M059J (cell line): ENCODE measurements around the gene IGHMBP2. TPM values are rescaled to one million over a fixed set of nuclear protein-coding genes. Genes with fewer than 3 reads are reported as not detected.
"Not testable (repeated sequence)": the region's sequence is repeated elsewhere in the genome, so short reads cannot be mapped to it uniquely, and the experiment has no call there.

Source experiments
- DNase-seq: peaks from one replicate; pipeline ENCODE4 v3.0.0-alpha.2; 2012; ENCODE audit warnings: low read depth
- total RNA-seq: library from RNA; depleted of rRNA; stranded (reverse); fragments of >200 nt; shearing (Covaris generic); gene quantifications from 2 replicates; pipeline ENCODE4 v1.2.3, GENCODE V29; 2014; rRNA removed

IGHMBP2 gene
- total RNA-seq, result 3.3 and 9.4 TPM in 2 replicates

DNA sequence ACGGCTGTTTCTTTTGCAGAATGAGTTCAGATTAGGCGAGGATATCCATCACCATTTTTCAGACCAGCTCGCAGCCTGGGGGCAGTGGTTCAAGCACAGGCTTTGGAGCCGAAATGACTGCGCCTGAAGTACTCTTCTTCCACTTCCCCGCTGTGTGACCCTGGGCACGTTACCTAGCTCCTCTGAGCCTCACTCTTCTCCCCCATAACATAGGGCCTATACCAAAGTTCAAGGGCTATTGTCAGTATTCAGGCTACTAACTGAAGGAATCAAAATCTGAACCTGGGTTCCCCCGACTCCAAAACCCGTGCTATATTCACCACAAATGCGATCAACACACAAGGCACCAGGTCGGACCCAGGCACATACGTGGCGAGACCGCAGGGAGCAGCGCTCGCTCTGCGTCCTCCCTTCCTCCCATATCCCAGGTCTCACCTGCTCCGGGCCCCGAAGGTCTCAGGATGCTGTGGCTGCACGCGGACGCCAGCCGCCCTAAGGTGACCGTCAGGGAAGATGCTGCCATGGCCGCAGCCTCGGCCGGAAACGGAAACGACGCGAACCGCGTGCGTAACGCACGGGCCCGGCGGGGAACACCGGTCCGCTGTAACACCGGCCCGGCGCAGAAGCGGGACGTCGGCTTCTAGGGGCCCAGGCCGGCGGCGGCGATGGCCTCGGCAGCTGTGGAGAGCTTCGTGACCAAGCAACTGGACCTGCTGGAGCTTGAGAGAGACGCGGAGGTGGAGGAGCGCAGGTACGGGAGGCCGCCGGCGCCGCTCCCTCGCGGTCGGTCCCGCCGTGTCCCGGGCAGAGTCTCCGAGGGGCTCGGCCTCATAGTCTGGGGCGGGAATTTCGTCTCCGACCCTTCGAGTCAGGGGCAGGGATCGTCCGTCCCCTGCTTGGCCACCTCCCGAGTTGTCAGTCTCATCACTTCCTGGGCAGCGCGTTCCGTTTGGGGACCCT is at the start of gene IGHMBP2, which contains the start of gene MRPL21:
Gene IGHMBP2 (plus strand): TSS at position 604 of the 960 bp plus-strand sequence. CDS start 62 bp downstream, at position 666.
Gene MRPL21 (minus strand): TSS at position 545 of the 960 bp plus-strand sequence. CDS start 22 bp downstream, at position 523.
- DNase-seq, result peak; percentile 72

DNA sequence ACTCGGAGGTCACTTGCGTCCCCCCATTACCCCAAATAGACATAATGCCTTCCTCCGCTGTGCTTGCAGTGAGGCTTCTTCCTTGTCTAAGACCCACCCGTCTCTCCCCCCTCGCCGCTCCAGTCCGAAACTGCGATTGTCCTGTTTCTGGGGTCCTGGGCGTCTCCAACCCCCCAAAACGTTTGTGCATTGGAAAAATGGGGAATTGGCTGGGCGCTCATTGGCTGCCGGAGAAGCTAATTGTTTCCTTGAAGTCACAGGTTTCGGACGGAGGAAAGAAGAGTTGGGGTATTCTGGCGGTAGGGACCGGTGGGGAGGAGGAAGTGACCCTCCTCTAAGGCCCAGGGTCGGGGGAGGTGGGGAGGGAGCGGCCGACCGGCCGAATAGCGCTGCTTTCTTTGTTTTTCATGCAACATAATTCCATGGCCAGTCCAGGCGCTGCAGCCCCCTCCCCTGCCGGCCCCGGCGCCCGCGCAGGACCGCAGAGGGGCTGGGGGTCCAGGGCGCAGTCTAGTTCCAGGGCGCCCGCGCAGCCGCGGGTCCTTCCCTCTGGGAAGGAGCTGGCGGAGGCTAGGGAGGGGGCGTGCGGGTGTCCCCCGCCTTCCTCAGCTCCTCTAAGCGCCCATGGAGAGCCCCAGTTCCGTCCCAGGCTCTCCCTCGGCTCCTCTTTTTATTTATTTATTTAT is 49.3 kb upstream of the IGHMBP2 start:
- DNase-seq, result no peak

- DNase-seq, result peak; percentile 57
These were observed 48.3 kb upstream of the IGHMBP2 start for GRCh38 chr11:68855205-68855981.

DNA sequence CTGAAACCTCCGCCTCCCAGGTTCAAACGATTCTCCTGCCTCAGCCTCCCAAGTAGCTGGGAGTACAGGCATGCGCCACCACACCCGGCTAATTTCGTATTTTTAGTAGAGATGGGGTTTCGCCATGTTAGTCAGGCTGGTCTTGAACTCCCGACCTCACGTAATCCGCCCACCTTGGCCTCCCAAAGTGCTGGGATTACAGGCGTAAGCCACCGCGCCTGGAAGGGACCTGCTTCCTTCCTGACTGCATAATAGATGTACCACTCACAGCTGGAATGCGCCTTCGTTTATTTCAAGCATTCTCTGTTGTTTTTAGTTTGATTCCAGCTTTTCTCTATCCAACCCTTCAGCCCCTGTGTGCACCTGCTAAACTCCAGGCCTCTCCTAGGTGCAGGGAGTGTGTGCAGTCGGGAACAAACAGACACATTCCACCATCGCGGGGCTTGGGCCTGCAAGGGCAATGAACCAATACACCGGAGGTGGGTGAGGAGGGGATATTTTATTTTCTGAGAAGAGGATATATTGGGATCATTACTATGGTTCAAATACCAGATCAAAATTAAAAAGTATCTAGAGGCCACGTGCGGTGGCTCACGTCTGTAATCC is 47.2 kb upstream of the IGHMBP2 start:
- not testable (repeated sequence) for DNase-seq

GRCh38 chr11:68857037-68857586 is 46.6 kb upstream of the IGHMBP2 start:
- no peak for DNase-seq

GRCh38 chr11:68859123-68859522 is 44.6 kb upstream of the IGHMBP2 start:
- no peak for DNase-seq

DNA sequence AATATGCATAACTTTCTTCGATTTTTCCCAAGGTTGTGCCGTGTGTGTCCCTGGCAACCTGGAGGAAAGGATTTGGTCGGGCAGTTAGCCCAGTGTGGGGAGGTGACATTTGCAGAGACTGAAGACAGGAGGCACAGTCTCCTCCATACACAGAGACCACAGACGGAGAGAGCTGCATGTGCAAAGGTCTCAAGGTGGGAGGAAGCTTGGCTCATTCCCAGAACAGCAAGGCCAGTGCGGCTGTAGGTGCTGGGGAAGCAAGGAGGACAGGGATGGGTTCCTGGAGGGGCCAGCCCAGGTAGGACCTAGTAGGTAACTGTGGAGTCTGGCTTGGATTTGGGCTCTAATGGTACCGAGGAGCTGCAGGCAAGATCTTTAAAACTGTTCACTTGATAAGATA is 41.3 kb upstream of the IGHMBP2 start:
- no peak for DNase-seq

- DNase-seq, result no peak
These were observed 40.0 kb upstream of the IGHMBP2 start for GRCh38 chr11:68863553-68864265.

DNA sequence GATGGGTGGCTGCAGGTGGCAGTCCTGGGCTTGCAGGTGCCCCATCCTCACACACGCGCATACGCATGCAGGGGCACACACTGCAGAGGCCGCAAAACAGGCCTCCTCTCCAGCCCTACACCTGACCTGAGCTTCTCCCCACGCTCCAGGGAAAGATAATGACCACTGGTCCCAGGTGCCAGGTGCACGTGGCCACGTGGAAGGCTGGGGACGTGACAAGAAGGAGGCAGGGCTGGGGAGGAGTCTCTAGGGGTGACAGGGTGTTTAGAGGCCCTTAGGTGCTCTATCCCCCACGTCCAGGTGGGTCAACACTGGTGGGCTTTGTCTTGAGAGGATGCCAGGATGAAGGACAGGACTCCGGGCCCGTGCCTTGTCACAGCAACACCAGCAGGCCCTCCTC is 38.5 kb upstream of the IGHMBP2 start:
- DNase-seq, result no peak

DNA sequence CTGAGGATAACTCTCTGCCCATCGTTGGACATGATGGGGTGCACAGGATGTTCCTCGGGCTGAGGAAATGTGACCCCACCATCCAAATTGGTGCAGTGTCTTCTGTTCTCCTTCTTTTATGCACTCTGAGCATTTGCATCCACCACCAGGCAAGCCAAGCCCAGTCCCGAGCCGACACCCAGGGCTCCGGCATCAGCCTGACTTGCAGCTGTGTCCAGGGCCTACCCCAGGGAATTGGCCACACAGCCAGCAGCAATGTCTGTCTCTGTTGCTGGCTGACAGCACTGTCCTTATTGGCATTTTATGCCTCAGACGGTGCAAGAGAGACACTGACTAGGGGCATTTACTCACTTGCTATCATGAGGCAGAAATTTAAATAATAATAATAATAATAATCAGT is 36.6 kb upstream of the IGHMBP2 start:
- DNase-seq, result no peak

DNA sequence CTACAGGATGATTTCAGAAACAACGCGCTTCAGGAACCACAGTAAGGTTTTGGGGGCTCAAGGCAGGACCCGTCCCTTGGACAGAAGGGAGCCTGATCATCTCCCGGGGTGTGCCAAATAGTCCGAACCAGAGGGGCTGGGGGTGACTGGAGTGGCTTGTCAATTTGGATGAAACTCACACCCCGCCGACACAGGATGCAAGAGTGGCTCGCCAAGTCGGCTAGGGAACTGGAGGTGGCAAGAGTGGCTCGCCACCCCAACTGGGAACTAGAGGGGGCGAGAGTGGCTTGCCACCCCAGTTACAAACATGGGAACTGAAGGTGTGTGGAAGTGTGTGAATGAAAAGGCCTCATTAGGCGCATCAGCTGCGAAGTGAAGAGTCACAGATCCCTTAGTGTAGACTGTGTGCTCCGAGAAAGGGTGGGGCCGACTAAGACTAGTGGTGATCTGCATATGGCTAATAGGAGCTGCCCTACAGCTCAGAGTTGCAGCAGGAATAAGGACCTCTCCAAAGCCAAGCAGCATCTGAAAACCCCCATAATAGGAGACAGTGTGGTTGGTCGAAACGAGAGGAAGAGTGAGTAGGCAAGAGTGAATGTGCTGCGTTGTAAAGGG is 35.4 kb upstream of the IGHMBP2 start:
- DNase-seq, result no peak

DNA sequence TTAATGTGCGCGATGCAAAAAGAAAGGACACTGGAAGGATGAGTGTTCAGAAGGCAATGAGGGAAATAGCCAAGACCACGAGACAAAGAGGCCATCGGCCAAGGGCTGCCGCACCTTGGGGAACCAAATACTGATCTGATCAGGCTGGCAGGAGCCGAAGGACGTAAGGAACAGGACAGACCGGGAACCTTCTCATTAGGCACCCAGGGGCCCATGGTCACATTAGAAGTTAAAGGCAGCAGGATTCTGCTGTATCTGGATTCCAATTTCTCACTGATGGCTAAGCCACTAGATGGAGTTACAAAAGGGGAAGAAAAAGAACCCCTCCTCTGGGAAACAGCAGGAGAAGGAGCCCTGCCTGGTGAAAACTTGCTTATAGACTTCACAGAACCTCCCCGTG is 33.2 kb upstream of the IGHMBP2 start:
- DNase-seq, result no peak

GRCh38 chr11:68872216-68873003 is 31.3 kb upstream of the IGHMBP2 start:
- DNase-seq, result no peak

GRCh38 chr11:68878022-68878421 is 25.7 kb upstream of the IGHMBP2 start:
- no peak for DNase-seq

DNA sequence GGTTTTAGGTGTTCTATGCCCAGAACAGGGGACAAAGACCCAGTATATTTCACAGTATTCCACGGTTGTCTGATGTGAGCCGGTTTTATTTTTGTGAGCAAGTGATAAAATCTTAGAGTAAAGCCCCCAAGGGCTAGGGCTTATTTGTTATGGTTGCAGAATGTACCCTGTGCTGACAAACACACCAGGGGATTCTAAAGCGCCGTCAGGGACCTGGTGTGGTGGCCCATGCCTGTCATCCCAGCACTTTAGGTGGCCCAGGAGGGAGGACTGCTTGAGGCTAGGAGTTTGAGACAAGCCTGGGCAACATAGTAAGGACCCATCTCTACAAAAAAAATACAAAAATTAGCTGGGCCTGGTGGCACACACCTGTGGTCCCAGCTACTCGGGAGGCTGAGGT is 22.8 kb upstream of the IGHMBP2 start:
- no peak for DNase-seq

DNA sequence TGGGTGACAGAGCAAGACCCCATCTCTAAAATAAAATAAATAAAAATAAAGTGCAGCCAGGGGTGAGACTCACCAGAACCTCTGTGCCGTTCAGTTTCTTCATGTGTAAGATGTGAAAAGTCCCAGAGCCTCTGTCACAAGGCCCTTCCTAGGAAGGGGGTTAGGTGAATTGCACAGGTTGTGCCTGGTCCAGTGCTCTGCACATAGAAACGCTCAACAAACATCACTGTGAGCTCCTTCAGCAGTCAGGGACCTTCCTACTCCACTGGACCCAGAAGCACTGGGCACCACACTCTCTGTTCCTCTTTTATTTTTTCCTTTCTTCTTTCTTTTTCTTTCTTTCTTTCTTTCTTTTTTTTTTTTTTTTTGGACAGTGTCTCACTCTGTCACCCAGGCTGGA is 22.4 kb upstream of the IGHMBP2 start:
- DNase-seq, result no peak

GRCh38 chr11:68882391-68882790 is 21.3 kb upstream of the IGHMBP2 start:
- no peak for DNase-seq

GRCh38 chr11:68884827-68885226 is 18.9 kb upstream of the IGHMBP2 start:
- not testable (repeated sequence) for DNase-seq

GRCh38 chr11:68889948-68890446 is 13.7 kb upstream of the IGHMBP2 start:
- DNase-seq, result no peak
